ENCODE results near the gene KRT34. TPM values are rescaled to one million over a fixed set of nuclear protein-coding genes. Genes with fewer than 3 reads are reported as not detected.

Gene KRT34
- total and polyA plus RNA-seq, 12 donors = not detected

- Histone ChIP-seq H3K9me3 (replicated peaks in 1 of 3) (no peaks in the 10 kb centered on the region), H3K27ac (no peak overlapping the region), H3K36me3 (replicated peaks in 1 of 2) (no peaks in the 10 kb centered on the region), H3K27me3 (no peaks in the 10 kb centered on the region), H3K4me3 (no peak overlapping the region), H3K4me1 (replicated peaks in 1 of 2) (no peaks in the 10 kb centered on the region)
- TF ChIP-seq POLR2A (IDR thresholded peaks at IDR 0.05) = no peak
- TF ChIP-seq, protein P1, sequence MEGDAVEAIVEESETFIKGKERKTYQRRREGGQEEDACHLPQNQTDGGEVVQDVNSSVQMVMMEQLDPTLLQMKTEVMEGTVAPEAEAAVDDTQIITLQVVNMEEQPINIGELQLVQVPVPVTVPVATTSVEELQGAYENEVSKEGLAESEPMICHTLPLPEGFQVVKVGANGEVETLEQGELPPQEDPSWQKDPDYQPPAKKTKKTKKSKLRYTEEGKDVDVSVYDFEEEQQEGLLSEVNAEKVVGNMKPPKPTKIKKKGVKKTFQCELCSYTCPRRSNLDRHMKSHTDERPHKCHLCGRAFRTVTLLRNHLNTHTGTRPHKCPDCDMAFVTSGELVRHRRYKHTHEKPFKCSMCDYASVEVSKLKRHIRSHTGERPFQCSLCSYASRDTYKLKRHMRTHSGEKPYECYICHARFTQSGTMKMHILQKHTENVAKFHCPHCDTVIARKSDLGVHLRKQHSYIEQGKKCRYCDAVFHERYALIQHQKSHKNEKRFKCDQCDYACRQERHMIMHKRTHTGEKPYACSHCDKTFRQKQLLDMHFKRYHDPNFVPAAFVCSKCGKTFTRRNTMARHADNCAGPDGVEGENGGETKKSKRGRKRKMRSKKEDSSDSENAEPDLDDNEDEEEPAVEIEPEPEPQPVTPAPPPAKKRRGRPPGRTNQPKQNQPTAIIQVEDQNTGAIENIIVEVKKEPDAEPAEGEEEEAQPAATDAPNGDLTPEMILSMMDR (IDR thresholded peaks at IDR 0.05) = no peak
- intact Hi-C loops (cut with DNase I) = loop anchor here in 1 of 2 donors (10.0 kb wide), 2 partner anchors 327 to 423 kb away; no protein-coding TSS in a partner anchor
- DNase-seq = no peak
- WGBS, 4 donors = 80 to 100% (median 87%) methylated on average over 2 to 7 of the region's 7 CpGs
Measured at GRCh38 chr17:41328207-41328606, 53.9 kb downstream of the KRT34 start.

Other genes with a start within 250 kb of the KRT34 start
Only the 30 nearest of the 32 such genes appear.
- gene KRTAP4-5, start 232.5 kb downstream of the KRT34 start, total RNA-seq = not detected
- gene KRTAP4-5, start 232.5 kb downstream of the KRT34 start, polyA plus RNA-seq = not detected
- gene KRTAP4-4, start 221.6 kb downstream of the KRT34 start, total RNA-seq = not detected
- gene KRTAP4-4, start 221.6 kb downstream of the KRT34 start, polyA plus RNA-seq = not detected
- not detected for gene KRTAP4-3, start 214.1 kb downstream of the KRT34 start, total RNA-seq
- not detected for gene KRTAP4-3, start 214.1 kb downstream of the KRT34 start, polyA plus RNA-seq
- not detected for gene KRTAP4-2, start 204.1 kb downstream of the KRT34 start, total RNA-seq
- gene KRTAP4-2, start 204.1 kb downstream of the KRT34 start, polyA plus RNA-seq = not detected
- not detected for gene KRTAP4-1, start 197.4 kb downstream of the KRT34 start, total RNA-seq
- gene KRTAP4-1, start 197.4 kb downstream of the KRT34 start, polyA plus RNA-seq = not detected
- not detected for gene KRTAP9-1, start 192.4 kb downstream of the KRT34 start, total RNA-seq
- gene KRTAP9-1, start 192.4 kb downstream of the KRT34 start, polyA plus RNA-seq = not detected
- not detected for gene KRTAP9-2, start 155.7 kb downstream of the KRT34 start, total RNA-seq
- gene KRTAP9-2, start 155.7 kb downstream of the KRT34 start, polyA plus RNA-seq = not detected
- not detected for gene KRTAP9-3, start 149.9 kb downstream of the KRT34 start, total RNA-seq
- gene KRTAP9-3, start 149.9 kb downstream of the KRT34 start, polyA plus RNA-seq = not detected
- gene KRTAP9-8, start 144.3 kb downstream of the KRT34 start, total RNA-seq = not detected
- not detected for gene KRTAP9-8, start 144.3 kb downstream of the KRT34 start, polyA plus RNA-seq
- not detected for gene KRTAP9-4, start 132.6 kb downstream of the KRT34 start, total RNA-seq
- gene KRTAP9-4, start 132.6 kb downstream of the KRT34 start, polyA plus RNA-seq = not detected
- not detected for gene KRTAP9-9, start 126.9 kb downstream of the KRT34 start, total RNA-seq
- not detected for gene KRTAP9-9, start 126.9 kb downstream of the KRT34 start, polyA plus RNA-seq
- gene KRTAP9-6, start 116.9 kb downstream of the KRT34 start, total RNA-seq = not detected
- not detected for gene KRTAP9-6, start 116.9 kb downstream of the KRT34 start, polyA plus RNA-seq
- not detected for gene KRTAP9-7, start 106.6 kb downstream of the KRT34 start, total RNA-seq
- not detected for gene KRTAP9-7, start 106.6 kb downstream of the KRT34 start, polyA plus RNA-seq
- not detected for gene KRTAP29-1, start 79.5 kb downstream of the KRT34 start, total RNA-seq
- not detected for gene KRTAP29-1, start 79.5 kb downstream of the KRT34 start, polyA plus RNA-seq
- gene KRTAP16-1, start 73.0 kb downstream of the KRT34 start, total RNA-seq = not detected
- gene KRTAP16-1, start 73.0 kb downstream of the KRT34 start, polyA plus RNA-seq = not detected
- gene KRTAP17-1, start 66.6 kb downstream of the KRT34 start, total RNA-seq = not detected
- gene KRTAP17-1, start 66.6 kb downstream of the KRT34 start, polyA plus RNA-seq = not detected
- not detected for gene KRT33A, start 31.5 kb downstream of the KRT34 start, total RNA-seq
- gene KRT33A, start 31.5 kb downstream of the KRT34 start, polyA plus RNA-seq = not detected
- not detected for gene KRT33B, start 12.5 kb downstream of the KRT34 start, total RNA-seq
- gene KRT33B, start 12.5 kb downstream of the KRT34 start, polyA plus RNA-seq = not detected
- gene KRT31, start 15.3 kb upstream of the KRT34 start, total RNA-seq = not detected
- gene KRT31, start 15.3 kb upstream of the KRT34 start, polyA plus RNA-seq = not detected
- gene KRT37, start 42.3 kb upstream of the KRT34 start, total RNA-seq = not detected
- not detected for gene KRT37, start 42.3 kb upstream of the KRT34 start, polyA plus RNA-seq
- not detected for gene KRT38, start 58.7 kb upstream of the KRT34 start, total RNA-seq
- not detected for gene KRT38, start 58.7 kb upstream of the KRT34 start, polyA plus RNA-seq
- not detected for gene KRT32, start 85.1 kb upstream of the KRT34 start, total RNA-seq
- gene KRT32, start 85.1 kb upstream of the KRT34 start, polyA plus RNA-seq = not detected
- gene KRT35, start 98.8 kb upstream of the KRT34 start, total RNA-seq = not detected
- not detected for gene KRT35, start 98.8 kb upstream of the KRT34 start, polyA plus RNA-seq
- gene KRT36, start 107.6 kb upstream of the KRT34 start, total RNA-seq = under 1 TPM in 1 of 9 donors, not detected in 8; 0.28 TPM
- not detected for gene KRT36, start 107.6 kb upstream of the KRT34 start, polyA plus RNA-seq
- 1 to 10 TPM in 1 of 9 donors, under 1 TPM in 2, not detected in 6; 0.54 to 3.5 (median 0.83) TPM for gene KRT13, start 123.3 kb upstream of the KRT34 start, total RNA-seq
- gene KRT13, start 123.3 kb upstream of the KRT34 start, polyA plus RNA-seq = 10 to 100 TPM in 2 of 3 donors, not detected in 1; 18.6 to 20.0 TPM
- gene KRT15, start 136.6 kb upstream of the KRT34 start, total RNA-seq = under 1 TPM in 2 of 9 donors, not detected in 7; 0.18 to 0.25 TPM
- gene KRT15, start 136.6 kb upstream of the KRT34 start, polyA plus RNA-seq = under 1 TPM in 2 of 3 donors, not detected in 1; 0.64 to 0.88 TPM
- gene KRT19, start 146.0 kb upstream of the KRT34 start, total RNA-seq = 10 to 100 TPM in 3 of 9 donors, 1 to 10 TPM in 6; 1.1 to 30.1 (median 4.6) TPM
- gene KRT19, start 146.0 kb upstream of the KRT34 start, polyA plus RNA-seq = 10 to 100 TPM in 2 of 3 donors, 1 to 10 TPM in 1; 3.2 to 49.1 (median 26.1) TPM
- under 1 TPM in 2 of 9 donors, not detected in 7; 0.14 to 0.32 TPM for gene KRT9, start 189.8 kb upstream of the KRT34 start, total RNA-seq
- gene KRT9, start 189.8 kb upstream of the KRT34 start, polyA plus RNA-seq = 1 to 10 TPM in 1 of 3 donors, under 1 TPM in 1, not detected in 1; 0.61 to 2.1 TPM
- under 1 TPM in 1 of 9 donors, not detected in 8; 0.35 TPM for gene KRT14, start 204.6 kb upstream of the KRT34 start, total RNA-seq
- 1 to 10 TPM in 1 of 3 donors, not detected in 2; 1.2 TPM for gene KRT14, start 204.6 kb upstream of the KRT34 start, polyA plus RNA-seq
- gene KRT16, start 230.5 kb upstream of the KRT34 start, total RNA-seq = 1 to 10 TPM in 2 of 9 donors, under 1 TPM in 5, not detected in 2; 0.18 to 3.0 (median 0.53) TPM
- gene KRT16, start 230.5 kb upstream of the KRT34 start, polyA plus RNA-seq = 1 to 10 TPM in 2 of 3 donors, not detected in 1; 2.6 to 4.5 TPM